Heart right ventricle (tissue), 16 donors: ENCODE measurements around the gene UTP4. TPM values are rescaled to one million over a fixed set of nuclear protein-coding genes. Genes with fewer than 3 reads are reported as not detected.

Experiments
- ATAC-seq, 8 donors: fragments of 200-7000 bp; cut with Tn5 transposase; one replicate each; pipeline ENCODE4 v1.9.1; 2020; ENCODE audit warnings: mild to moderate bottlenecking in 8 of 8, moderate library complexity in 8 of 8, moderate number of reproducible peaks in 1 of 8
- DNase-seq, 2 donors: peaks; one replicate each; pipeline ENCODE4 v3.0.0-alpha.2; 2020
- H3K27ac ChIP-seq, 10 donors: fragments of 200-600 bp; sonication (generic) in 2 of 10; one replicate each; pipeline versions ENCODE4 v1.5.0 to v1.8.0; 2020 to 2022; ENCODE audit warnings: mild to moderate bottlenecking in 3 of 10
- H3K27me3 ChIP-seq, 7 donors: fragments of 200-600 bp; one replicate each; pipeline ENCODE4 v1.8.0; 2021 to 2022; ENCODE audit warnings: mild to moderate bottlenecking in 2 of 7
- H3K36me3 ChIP-seq, 9 donors: fragments of 200-600 bp; sonication (generic) in 1 of 9; one replicate each; pipeline versions ENCODE4 v1.5.0 to v1.8.0; 2020 to 2022; ENCODE audit warnings: mild to moderate bottlenecking in 2 of 9
- H3K4me1 ChIP-seq, 9 donors: fragments of 200-600 bp; sonication (generic) in 1 of 9; one replicate each; pipeline versions ENCODE4 v1.5.0 to v1.8.0; 2020 to 2022; ENCODE audit warnings: mild to moderate bottlenecking in 4 of 9
- H3K4me3 ChIP-seq, 10 donors: fragments of 200-600 bp; sonication (generic) in 2 of 10; one replicate each; pipeline versions ENCODE4 v1.5.0 to v1.8.0; 2020 to 2022; ENCODE audit warnings: mild to moderate bottlenecking in 7 of 10, moderate library complexity in 2 of 10
- H3K9me3 ChIP-seq, 11 donors: fragments of 200-600 bp in 10 of 11; sonication (generic) in 2 of 11; one replicate each; pipeline versions ENCODE4 v1.5.0 to v1.8.0; 2013 to 2022; ENCODE audit warnings: mild to moderate bottlenecking in 2 of 11, control low read depth in 1 of 11, moderate library complexity in 1 of 11
- CTCF ChIP-seq, 9 donors: fragments of 200-600 bp; sonication (generic) in 2 of 9; IDR thresholded peaks; one replicate each; pipeline versions ENCODE4 v1.5.0 to v1.8.0; 2021 to 2022; ENCODE audit warnings: antibody characterized with exemption in 9 of 9, mild to moderate bottlenecking in 5 of 9, moderate library complexity in 1 of 9
- WGBS, 2 donors: extraction: QIAGEN DNeasy Blood & Tissue Kit; methylation state at CpG; one replicate each; pipeline ENCODE4 v1.1.7; 2013; ENCODE audit warnings: inconsistent platforms in 1 of 2; 5-methylcytosine and 5-hydroxymethylcytosine counted together
- intact Hi-C, 10 donors: fragments of 100-400 bp; cut with DNase I; formaldehyde crosslinking; loops; one replicate each; pipeline versions ENCODE4 v1.11.1 to v1.14.2; 2022
- polyA plus RNA-seq, 2 donors: library from polyadenylated mRNA; stranded (reverse); fragments of 200-250 nt; gene quantifications; one replicate each; pipeline ENCODE4 v1.2.3, GENCODE V29; 2013
- total RNA-seq, 10 donors: library from RNA; stranded (reverse); fragmentation: NEBNext Ultra II Directional in 3 of 10; extraction: Animal tissue kit (Norgen Biotek cat#: 25700) in 3 of 10; gene quantifications; one replicate each; pipeline versions ENCODE4 v1.2.1 to v1.2.4, GENCODE V29; 2021 to 2023
- donor health status: Arrhythmogenic right ventricular cardiomyopathy.
- donor health status: ischemic (EF 13 %, LVEDD 7.1; RV severe dilation, severe dysfunction).
- donor health status: healthy with polysubstance abuse.
- donor health status: DM: no; HTN: yes; CAD: no.
- donor health status: DM: no; HTN: no; CAD: no.
- donor health status: ischemic (EF 25% LVEDD 6.9; RV normal size, moderate dysfunction).
- donor health status: ischemic (EF 25% LVEDD 5.7; RV mildly dilated, moderate dysfunction).
- donor health status: healthy.
- donor health status: DM: yes; HTN: yes; CAD: no.
- donor health status: Ischemic cardiomyopathy.
- donor health status: ischemic (EF 35%, LVEDD 5.7; RV mildly dilated, moderate dysfunction).
- donor health status: nonischemic (EF 11% LVEDD 7.7; RV severe dilation, severe dysfunction).
- donor health status: DM: yes; HTN: yes; CAD: no.
- donor health status: PGD.
- donor health status: ischemic (EF 29% LVEDD 5.4; RV normal size, mild dysfunction).
- donor health status: nonischemic (EF 23%, LVEDD 6.1; RV moderate dilation, normal function).

Gene UTP4
- total and polyA plus RNA-seq, 12 donors, result 13.0 to 32.8 (median 25.9) TPM

GRCh38 chr16:69204172-69204571 is 71.7 kb downstream of the UTP4 start:
- ATAC-seq (peak in 1 of 8 donors; percentile 58), DNase-seq (no peak)
- Histone ChIP-seq H3K36me3 (no peaks in the 10 kb centered on the region), H3K27me3 (no peaks in the 10 kb centered on the region), H3K9me3 (no peaks in the 10 kb centered on the region), H3K27ac (peak overlapping the region in 1 of 10 donors; percentile 19), H3K4me1 (peaks cover 0 to 25% (median 15%) of the 10 kb centered on the region in 9 donors), H3K4me3 (no peak overlapping the region)
- TF ChIP-seq CTCF (IDR thresholded peaks at IDR 0.05), result no peak
- intact Hi-C loops, result no loop called here

DNA sequence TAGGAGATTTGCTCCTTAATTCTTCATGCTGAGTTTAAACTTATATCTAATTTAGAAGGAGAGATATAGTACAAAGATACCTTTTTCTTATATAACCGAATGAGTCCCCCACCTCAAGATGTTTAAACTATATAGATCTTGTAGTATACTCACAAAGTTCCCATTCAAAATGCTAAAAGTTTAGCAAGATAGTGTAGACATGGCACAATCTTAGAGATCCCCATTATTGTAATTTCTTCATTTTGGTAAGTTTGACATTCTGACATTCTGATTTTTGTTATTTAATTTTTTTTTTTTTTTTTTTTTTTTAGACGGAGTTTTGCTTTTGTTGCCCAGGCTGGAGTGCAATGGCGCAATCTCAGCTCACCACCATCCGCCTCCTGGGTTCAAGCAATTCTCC is 77.3 kb downstream of the UTP4 start:
- H3K27me3 ChIP-seq, result no peaks in the 10 kb centered on the region
- WGBS, 2 donors, result 97% methylated on average over 4 of the region's 4 CpGs
- no peak for DNase-seq
- H3K4me1 ChIP-seq, result peaks cover 0 to 7% (median 5%) of the 10 kb centered on the region in 9 donors
- no peak overlapping the region for H3K27ac ChIP-seq
- no peak for ATAC-seq
- H3K9me3 ChIP-seq, result no peaks in the 10 kb centered on the region
- H3K36me3 ChIP-seq, result peaks cover 0 to 7% (median 0%) of the 10 kb centered on the region in 9 donors
- intact Hi-C loops, result no loop called here
- no peak overlapping the region for H3K4me3 ChIP-seq
- no peak for TF ChIP-seq CTCF (IDR thresholded peaks at IDR 0.05)

GRCh38 chr16:69217433-69217832 is 85.0 kb downstream of the UTP4 start:
- ATAC-seq, result no peak
- intact Hi-C loops, result no loop called here
- WGBS, 2 donors, result 89 to 90% methylated on average over 1 of the region's 1 CpG

More at GRCh38 chr16:69217433-69217832, 85.0 kb downstream of the UTP4 start:
- H3K27me3 ChIP-seq, result no peaks in the 10 kb centered on the region
- peaks cover 0 to 11% (median 3%) of the 10 kb centered on the region in 9 donors for H3K4me1 ChIP-seq
- H3K4me3 ChIP-seq, result no peak overlapping the region
- no peaks in the 10 kb centered on the region for H3K36me3 ChIP-seq
- no peak overlapping the region for H3K27ac ChIP-seq
- DNase-seq, result no peak
- no peaks in the 10 kb centered on the region for H3K9me3 ChIP-seq
- TF ChIP-seq CTCF (IDR thresholded peaks at IDR 0.05), result no peak

Other genes starting within 250 kb of the UTP4 start
- gene HAS3, start 27.0 kb upstream of the UTP4 start, total RNA-seq, result 1 to 10 TPM in 1 of 10 donors, under 1 TPM in 9; 0.15 to 1.8 (median 0.38) TPM
- under 1 TPM; 0.22 to 0.65 TPM for gene HAS3, start 27.0 kb upstream of the UTP4 start, polyA plus RNA-seq
- gene CHTF8, start 61 bp upstream of the UTP4 start, total RNA-seq, result 10 to 100 TPM; 46.1 to 80.6 (median 55.6) TPM
- 10 to 100 TPM; 17.2 to 38.0 TPM for gene CHTF8, start 61 bp upstream of the UTP4 start, polyA plus RNA-seq
- 10 to 100 TPM in 3 of 10 donors, 1 to 10 TPM in 7; 8.1 to 15.7 (median 9.5) TPM for gene SNTB2, start 54.5 kb downstream of the UTP4 start, total RNA-seq
- gene SNTB2, start 54.5 kb downstream of the UTP4 start, polyA plus RNA-seq, result 1 to 10 TPM; 3.0 to 4.0 TPM
- 10 to 100 TPM; 24.2 to 35.1 (median 27.7) TPM for gene VPS4A, start 178.7 kb downstream of the UTP4 start, total RNA-seq
- gene VPS4A, start 178.7 kb downstream of the UTP4 start, polyA plus RNA-seq, result 10 to 100 TPM; 38.8 to 44.6 TPM
- gene PDF, start 197.9 kb downstream of the UTP4 start, total RNA-seq, result 10 to 100 TPM in 1 of 10 donors, 1 to 10 TPM in 9; 3.9 to 10.7 (median 5.4) TPM
- 1 to 10 TPM; 2.0 to 9.9 TPM for gene PDF, start 197.9 kb downstream of the UTP4 start, polyA plus RNA-seq
- gene COG8, start 206.9 kb downstream of the UTP4 start, total RNA-seq, result 10 to 100 TPM; 20.0 to 29.1 (median 23.7) TPM
- 10 to 100 TPM; 15.7 to 16.8 TPM for gene COG8, start 206.9 kb downstream of the UTP4 start, polyA plus RNA-seq
- 10 to 100 TPM in 1 of 10 donors, 1 to 10 TPM in 9; 6.1 to 15.8 (median 7.8) TPM for gene NIP7, start 207.1 kb downstream of the UTP4 start, total RNA-seq
- 1 to 10 TPM; 8.0 to 8.2 TPM for gene NIP7, start 207.1 kb downstream of the UTP4 start, polyA plus RNA-seq
- under 1 TPM in 4 of 10 donors, not detected in 6; 0.32 to 0.41 (median 0.38) TPM for gene TMED6, start 219.1 kb downstream of the UTP4 start, total RNA-seq
- under 1 TPM in 1 of 2 donors, not detected in 1; 0.37 TPM for gene TMED6, start 219.1 kb downstream of the UTP4 start, polyA plus RNA-seq